GM12874 (cell line): Measurements from ENCODE around the gene IGSF1.

Experiments
- CTCF ChIP-seq: IDR thresholded peaks from 2 replicates; pipeline ENCODE4 v1.5.1; 2011; ENCODE audit warnings: low read depth, mild to moderate bottlenecking, control low read depth, low read length, moderate library complexity; ENCODE audit not compliant: insufficient read depth

The IGSF1 gene

GRCh38 chrX:131288738-131289511, at the start of gene IGSF1:
Gene IGSF1 (minus strand): TSS chrX:131289306. CDS start chrX:131286674, 2,632 bp downstream.
- TF ChIP-seq CTCF: no peak

- no peak for TF ChIP-seq CTCF
Measured at GRCh38 chrX:131332331-131332730, 43.2 kb upstream of the IGSF1 start.

GRCh38 chrX:131331152-131331551, 42.0 kb upstream of the IGSF1 start:
- TF ChIP-seq CTCF: no peak

- TF ChIP-seq CTCF: no peak
Measured at GRCh38 chrX:131330735-131331134, 41.6 kb upstream of the IGSF1 start.

- TF ChIP-seq CTCF: no peak
Measured at GRCh38 chrX:131322651-131323050, 33.5 kb upstream of the IGSF1 start.

GRCh38 chrX:131317326-131317725, 28.2 kb upstream of the IGSF1 start:
- TF ChIP-seq CTCF: no peak

- TF ChIP-seq CTCF: no peak
Measured at GRCh38 chrX:131316260-131316659, 27.2 kb upstream of the IGSF1 start.
